NCI-H82 treated with DMSO at 0.1 percent for 48 hours (cell line): ENCODE measurements around the gene ZNF423.

ENCODE experiments used
- DNase-seq: peaks from one replicate; lab custom pipeline; 2025; ENCODE audit not compliant: unreplicated experiment; lab: John Stamatoyannopoulos, UW

ZNF423 gene

DNA sequence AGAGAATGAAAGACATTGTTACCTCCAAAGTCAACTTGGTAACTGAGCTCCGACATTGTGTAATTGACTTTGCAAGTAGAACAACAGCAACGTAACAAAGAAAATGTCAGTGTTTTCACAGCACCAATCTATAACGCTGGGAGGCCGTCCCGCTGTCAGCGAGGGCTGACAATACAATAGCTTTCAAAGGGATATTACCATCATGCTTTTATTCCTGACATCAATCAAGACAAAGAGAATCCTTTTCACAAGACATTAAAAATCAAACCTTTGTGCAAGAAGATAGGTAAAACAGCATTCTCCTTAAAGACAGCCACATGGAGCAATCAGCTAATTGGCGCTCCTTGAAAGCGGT, 6.2 kb downstream of the ZNF423 start:
- no peak for DNase-seq

DNA sequence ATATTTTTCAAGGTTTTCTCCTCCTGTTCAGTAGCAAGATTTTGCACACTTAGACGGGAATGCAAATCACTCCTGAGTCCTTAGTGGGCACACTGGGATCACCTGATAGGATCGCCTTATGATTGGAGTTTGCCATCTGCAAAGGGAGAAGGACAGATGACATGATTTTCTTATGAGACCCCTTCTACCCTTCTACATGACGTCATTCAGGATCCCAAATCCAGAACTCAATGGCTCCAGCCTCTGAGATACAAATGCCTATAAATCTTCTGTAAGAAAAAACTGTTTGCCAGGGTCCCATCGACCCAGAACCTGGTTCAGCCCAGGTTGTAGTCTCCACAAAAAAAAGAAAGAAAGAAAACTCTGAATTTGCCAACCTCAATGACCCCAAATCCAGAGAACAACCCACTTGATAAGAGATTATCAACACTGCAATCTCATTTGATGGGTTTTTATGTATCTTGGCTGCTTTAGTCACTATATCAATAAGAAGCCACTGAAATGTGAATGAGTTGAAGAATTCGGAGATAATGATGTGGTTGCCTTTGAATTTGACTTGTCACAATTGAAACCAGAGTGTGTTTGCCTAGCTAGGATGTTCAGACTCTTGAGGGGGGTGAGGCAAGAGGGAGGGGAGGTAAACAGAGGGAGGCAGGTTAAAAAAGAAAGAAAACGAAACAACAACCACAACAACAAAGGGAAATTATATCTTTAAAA, 6.7 kb downstream of the ZNF423 start:
- DNase-seq = no peak

- no peak for DNase-seq
Measured at GRCh38 chr16:49848530-49848929, 7.4 kb downstream of the ZNF423 start.

DNA sequence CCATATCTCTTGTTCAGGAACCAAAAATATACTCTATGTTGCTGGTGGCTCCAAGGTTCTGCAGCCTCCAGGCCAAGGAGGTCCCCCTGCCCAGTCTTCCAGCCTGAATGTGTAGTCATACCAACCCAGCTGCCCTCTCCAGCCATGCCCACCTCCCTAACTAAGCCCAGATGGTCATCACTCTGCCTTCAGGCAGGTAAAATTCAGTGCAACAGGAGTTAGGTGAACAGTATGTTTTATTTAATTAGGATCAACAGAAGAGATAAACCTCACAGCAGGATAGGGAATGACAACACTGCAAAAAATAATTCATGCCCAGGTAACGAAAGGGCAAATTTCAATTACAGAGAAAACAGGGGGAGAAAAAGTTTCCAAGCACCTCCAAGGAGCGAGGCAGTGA, 9.1 kb downstream of the ZNF423 start:
- DNase-seq = no peak

DNA sequence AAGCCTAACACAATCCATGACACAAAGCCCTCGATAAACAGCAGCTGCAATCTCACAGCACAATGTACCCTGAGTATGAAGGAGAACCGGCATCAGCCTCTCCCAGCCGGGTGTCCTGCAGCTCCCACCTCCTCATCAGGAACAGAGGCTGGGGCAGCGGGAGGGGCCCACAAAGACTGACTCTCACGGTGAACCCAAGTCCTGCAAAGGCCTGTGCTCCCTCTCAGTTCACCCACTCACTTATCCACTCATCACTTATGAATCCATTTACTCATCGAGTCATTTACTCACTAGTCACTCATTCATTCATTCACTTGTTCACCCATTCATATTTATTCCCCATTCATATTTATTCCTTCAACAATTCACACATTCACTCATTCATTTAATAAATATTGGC, 11.6 kb downstream of the ZNF423 start:
- no peak for DNase-seq

DNA sequence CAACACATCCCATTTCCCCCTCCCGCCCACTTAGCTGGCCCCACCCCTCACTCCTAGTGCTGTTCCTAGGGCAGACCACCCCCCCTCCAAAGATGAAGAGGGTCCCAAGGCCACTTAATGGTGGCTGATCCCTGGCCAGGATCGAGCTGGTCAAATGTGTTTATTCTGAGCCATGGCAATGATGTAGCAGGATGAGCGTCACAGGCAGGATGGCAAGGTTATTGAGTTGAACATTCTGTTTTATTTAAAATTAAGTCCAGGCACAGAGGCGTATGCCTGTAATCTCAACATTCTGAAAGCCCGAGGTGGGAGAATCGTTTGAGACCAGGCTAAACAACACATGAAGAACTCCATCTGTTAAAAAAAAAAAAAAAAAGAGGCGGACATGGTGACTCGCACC, 12.2 kb downstream of the ZNF423 start:
- no peak for DNase-seq

DNA sequence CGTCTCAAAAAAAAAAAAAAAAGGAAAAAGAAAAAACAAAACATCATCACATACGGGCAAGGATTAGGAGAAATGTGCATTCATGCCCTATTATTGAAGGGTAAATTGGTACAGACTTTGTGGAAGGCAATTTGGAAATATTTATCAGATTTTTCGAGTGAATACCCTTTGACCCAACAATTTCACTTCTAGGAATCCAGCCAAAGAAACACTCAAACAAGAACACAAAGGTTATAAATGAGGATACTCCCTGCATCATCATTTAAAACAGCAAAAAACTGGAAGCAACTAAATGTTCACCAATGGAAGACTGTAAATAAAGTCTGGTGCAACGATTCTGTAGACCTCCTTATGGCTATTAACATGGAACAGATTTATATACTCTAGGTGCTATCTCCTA, 12.9 kb downstream of the ZNF423 start:
- no peak for DNase-seq

DNA sequence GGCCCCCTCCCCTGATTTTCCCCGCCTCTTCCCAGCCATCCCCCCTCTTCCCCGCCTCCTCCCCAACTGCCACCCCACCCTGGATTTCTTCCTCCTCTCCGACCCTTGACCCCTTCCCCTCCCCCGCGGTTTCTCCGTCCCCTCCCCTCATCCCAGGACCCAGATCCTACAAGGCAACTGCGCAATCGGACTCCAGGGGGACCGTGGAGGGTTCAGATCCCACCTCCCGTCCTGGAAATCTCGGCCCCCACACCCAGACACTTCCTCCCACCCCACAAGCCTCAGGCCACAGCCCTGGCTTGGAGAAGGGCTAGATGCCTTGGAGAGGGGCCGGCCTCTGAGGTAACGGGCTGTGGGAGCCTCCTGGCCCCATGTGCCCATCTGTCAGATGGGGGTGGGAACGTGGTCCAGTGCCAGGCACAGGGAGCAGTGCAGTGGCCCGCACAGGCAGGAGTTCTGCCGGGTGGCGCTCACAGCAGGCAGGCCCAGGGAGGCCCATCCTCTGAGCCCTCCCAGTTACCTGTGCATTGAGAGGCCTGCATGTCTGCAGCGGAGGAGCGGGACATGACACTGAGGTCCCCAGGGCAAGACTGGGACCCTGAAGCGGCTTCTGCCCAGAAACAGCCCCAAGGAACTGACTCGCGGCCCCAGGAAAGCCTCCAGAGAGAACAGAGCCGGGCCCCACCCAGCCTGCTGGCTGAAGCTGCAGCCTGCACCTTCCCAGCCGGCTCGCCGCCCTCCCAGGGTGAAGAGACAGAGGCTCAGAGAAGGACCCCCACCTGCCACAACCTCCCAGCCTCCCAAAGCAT, 16.7 kb downstream of the ZNF423 start:
- DNase-seq = no peak

DNA sequence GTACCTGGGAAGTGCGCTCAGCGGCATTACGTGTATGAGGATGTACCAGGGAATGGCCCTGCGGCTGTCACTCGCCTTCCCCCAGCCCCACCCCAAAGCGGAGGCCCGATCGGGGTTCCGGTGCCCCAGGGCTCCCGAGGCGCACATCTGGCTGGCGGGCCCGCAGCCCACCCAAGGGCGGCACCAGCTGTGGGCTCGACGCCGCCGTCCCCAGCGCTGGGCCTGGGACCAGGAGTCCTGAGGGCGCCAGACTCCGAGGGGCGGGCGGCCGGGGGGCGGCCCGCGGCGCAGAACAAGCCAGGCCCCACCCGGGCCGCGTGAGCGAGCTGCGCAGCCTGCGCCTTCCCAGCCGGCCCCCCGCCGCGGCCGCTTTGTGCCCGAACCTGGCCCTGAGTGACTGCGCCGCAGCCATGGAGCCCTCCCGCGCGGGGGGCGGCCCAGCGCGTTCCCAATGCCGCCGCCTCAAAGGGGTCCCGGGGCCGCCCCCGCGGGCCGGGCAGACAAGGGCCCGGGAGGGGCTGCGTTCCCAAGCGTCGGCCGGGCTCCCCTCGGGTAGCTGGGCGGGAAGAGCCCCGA, 17.4 kb downstream of the ZNF423 start:
- no peak for DNase-seq

DNA sequence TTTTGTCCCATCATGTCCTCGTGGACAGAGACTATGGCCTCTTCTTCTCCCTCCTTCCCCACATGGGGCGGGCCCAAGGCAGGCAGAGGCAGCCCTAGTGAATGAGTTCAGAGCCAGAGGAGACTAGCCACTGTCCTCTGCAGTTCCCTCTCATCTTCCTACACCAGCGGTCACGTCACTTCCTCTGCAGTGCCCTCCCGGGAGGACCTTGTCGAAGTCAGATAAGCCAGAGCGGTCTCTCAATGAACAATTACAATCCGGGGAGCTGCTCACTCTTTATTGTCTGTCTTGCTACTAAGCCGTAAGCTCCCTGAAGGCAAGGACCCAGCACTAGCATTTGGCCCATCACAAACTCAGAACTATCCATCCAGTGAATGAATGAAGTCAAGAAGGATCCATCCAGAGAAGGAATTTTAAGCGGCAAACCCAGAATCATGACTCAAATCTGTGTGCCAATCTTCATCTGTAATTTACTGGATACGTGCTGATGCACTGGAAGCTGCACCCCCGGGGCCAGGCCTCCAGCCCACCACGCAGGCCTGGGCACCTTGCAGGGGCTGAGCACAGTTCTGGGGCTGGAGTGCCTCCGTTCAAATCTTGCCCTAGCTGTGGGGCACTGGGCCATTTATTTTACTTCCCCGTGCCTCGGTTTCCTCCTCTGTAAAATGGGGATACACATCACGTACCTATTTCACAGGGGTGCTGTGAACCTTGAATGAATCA, 18.1 kb downstream of the ZNF423 start:
- DNase-seq = no peak

DNA sequence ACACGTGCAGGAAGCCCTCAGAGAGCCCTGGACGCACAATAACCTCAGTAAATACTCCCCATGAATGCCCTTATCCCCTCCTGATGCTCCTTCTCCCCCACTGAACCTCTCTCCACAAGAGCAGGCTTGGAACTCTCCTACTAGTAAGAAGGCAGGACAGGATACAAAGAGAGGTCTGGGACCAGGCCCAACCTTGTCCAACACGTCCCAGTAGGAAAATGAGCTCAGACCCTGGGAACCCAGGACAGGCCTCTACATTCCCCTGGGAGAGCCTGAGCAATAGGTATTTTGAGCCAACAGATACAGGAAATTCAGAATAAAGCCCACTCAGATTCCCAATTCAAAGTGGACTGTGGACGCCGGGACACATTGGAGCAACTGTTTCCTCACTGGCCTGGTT, 19.2 kb downstream of the ZNF423 start:
- no peak for DNase-seq

- no peak for DNase-seq
Measured at GRCh38 chr16:49836218-49836617, 19.7 kb downstream of the ZNF423 start.

DNA sequence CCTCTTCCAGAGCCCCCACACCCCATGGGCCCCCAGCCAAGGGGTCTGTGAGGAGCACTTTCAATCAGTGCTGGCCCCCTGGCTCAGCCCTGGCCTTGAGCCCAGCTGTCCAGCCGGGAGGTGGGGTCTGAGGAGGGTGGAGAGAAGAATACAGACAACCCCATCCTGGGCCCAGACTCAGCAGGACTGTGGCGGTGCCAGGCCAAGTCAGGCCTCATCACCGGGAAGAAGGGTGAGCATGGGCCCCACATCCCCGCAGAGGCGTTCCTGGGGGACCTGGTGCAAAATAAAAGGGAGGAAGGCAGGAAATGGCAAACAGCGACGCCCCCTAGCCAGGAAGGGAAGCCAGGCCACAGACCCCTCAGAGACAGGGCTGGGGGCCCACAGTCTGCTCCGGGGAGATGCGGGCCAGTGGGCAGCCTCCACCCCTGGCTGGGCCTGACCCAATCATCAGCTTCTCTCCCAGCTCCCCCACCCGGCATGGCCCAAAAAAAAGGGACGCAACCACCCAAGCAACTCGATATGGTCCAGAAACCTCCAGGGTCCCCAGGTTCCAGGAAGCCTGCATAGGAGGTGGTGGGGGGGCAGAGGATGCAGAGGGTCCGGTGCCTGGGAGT, 20.6 kb downstream of the ZNF423 start:
- DNase-seq = no peak

- DNase-seq = peak; percentile 35
Measured at GRCh38 chr16:49834531-49835151, 21.3 kb downstream of the ZNF423 start.

DNA sequence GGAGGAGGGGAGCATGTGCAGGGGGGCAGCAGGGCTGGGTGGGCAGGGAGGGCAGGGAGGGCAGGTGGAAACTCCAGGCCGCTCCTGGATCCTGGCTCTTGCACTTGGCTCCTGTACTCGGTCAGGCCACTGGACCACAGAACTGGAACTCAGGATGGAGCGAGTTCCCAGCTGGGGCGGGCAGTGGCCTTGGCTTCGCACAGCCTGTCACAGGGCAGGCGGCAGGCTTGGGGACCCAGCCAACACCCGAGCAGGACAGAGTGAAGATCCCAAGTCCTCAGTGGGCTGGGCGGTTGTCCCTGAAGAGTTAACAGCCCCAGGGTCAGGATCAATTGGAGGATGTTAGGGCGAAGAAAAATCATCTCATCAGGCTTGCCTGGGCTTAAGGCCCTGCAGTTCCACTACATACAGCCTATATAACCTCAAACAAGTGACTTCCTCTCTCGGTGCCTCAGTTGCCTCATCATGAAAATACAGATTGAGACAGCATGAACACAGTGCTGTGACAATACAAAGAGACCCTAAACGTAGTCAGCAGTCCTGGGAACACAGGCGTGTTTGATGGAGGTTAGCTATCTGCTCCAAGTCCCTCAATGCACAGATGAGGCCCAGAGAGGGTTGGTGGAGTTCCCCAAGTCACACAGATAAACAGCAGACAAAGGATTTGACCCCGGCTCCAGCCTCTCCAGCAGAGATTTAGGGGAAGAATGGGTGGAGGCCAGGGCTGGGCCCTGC, 21.9 kb downstream of the ZNF423 start:
- no peak for DNase-seq

- no peak for DNase-seq
Measured at GRCh38 chr16:49833085-49833484, 22.8 kb downstream of the ZNF423 start.

- DNase-seq = no peak
Measured at GRCh38 chr16:49832177-49832576, 23.7 kb downstream of the ZNF423 start.

DNA sequence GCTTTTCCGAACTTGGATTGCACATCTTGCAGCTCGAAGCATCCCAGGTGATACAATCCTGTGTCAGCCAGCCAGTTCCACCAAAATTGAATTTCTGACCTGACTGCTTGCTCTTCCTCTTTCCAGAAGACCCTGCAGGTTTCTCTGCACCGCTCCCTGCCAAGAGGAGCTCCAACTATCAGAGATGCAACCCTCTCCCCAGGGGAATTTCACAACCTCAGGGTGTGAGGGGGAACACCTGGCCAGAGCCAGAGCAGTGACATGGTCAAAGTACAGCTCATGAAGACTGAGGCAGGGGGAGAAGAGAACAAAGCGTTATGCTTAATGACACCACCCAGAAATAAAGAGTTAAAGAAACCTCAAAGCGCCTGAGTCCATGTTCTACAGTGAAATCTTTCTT, 25.0 kb downstream of the ZNF423 start:
- DNase-seq = no peak

- DNase-seq = no peak
Measured at GRCh38 chr16:49828533-49829267, 27.2 kb downstream of the ZNF423 start.
